GM19239 (cell line): Measurements from ENCODE around the gene DEPP1.

Experiments
- DNase-seq: peaks from one replicate; pipeline ENCODE4 v3.0.0; 2011; ENCODE audit warnings: low spot score; ENCODE audit not compliant: insufficient read length
- FAIRE-seq: peaks from 2 replicates; lab custom pipeline; 2011; peaks lifted over from hg19 to GRCh38; lab: Jason Lieb, UNC

The DEPP1 gene

DNA sequence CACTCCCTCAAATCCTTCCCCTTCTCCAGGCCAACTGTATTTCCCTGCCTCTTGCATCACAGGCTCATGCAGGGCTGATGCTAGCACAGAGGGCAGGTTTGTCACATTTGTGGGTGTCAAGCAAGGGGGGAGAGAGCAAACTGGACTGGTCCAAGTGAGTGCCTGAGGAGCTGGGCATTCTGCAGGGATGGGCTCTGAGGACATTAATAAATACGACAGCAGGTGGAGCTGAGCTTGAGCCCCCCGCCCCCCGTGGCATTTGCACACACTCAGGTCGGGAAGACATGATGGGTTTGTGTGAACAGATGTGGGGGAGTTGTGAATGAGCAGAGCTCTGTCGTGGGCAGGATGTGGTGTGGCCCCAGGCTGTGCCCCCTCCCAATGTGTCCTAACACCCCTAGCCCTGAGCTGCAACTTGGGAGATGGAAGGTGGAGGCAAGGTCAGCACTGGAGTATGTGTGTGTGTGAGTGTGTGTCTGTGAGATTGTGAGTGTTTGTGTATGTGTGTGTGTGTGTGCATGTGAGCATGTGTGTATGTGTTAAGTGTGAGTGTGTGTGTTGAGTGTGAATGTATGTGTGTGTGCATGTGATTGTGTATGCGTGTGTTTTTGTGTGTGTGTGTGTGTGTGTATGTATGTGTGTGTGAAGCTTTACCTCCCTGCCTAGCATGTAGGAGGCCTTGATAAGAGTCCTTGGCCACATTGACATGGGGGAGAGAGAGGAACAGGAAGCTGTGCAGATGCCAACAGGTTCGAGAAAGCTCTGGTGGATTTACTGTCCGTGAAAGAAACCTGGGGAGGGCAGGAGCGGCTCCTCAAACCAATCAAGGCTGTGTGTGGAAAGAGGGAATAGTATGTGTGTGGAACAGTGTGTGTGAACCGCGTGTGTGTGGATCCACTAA lies 9.9 kb downstream of the DEPP1 start:
- FAIRE-seq (no peak), DNase-seq (no peak)

DNA sequence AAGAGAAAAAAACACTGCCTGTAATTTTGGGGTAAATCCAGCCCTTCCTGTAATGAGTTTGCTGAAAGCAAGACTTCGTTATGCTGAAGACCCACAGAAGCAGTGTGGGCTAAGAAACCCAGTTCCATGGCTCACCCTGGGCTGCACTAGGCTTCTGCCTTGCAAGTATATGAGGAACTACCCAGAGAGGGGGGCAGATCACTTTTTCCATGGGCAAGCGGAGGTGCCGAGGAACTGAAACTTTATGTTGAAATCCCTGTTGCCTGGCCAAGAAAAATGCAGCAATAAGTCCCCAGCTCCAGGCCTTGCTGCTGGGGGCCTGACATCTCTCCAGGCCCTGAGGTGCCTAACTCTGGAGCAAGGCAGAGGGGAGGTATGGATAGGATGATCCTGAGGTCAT lies 10.5 kb downstream of the DEPP1 start:
- FAIRE-seq (peak; percentile 74), DNase-seq (no peak)

DNA sequence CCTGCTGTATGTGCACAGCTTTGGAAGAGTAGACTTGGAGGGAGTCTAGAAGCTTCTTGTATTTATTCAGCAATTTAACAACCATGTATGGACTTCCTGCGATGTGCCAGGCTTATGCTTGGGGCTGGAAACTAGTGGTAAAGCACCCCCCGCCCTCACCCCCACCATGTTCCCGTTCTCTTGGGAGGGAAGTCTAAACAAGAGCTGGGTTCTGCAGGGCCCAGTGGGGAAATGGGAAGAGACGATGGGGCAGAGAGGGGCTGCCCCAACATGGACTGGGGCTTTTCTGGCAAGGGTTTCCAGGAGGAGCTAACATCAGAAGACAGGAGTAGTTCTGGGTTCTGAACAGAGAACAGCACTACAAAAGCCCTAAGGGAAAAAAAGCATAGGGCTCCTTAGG lies 11.0 kb downstream of the DEPP1 start:
- DNase-seq = no peak
- FAIRE-seq = no peak

DNA sequence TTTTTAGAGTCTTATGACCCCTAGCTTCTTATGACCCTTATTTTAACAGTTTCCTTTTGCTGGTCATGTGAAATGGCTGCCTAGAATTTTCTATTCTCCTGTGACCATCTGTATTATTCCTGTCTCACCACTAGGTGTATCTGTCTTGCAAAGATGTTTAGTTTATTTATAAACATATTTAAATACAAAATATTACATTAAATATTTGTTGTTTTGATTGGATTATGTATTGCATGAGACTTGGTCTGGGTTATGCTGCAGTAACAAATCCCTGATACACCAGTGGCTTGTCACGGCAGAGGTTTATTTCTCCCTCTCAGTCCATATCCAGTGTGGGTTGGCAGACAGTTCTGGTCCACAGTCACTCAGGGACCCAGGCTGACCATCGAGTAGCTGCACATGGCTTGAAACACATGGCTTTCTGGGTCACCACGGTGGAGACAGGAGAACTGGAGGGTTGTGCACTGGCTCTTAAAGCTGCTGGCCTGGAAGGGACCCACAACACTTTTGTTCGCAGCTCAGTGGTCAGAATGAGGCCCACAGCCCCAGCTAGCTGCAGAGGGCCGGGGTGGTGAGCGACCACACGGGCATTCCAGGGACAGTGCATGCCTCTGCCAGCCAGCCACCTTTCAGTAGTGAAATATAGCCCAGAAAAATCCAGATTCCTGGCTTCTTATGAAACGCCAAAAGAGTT lies 11.6 kb downstream of the DEPP1 start:
- peak; percentile 57 for FAIRE-seq
- DNase-seq = no peak

DNA sequence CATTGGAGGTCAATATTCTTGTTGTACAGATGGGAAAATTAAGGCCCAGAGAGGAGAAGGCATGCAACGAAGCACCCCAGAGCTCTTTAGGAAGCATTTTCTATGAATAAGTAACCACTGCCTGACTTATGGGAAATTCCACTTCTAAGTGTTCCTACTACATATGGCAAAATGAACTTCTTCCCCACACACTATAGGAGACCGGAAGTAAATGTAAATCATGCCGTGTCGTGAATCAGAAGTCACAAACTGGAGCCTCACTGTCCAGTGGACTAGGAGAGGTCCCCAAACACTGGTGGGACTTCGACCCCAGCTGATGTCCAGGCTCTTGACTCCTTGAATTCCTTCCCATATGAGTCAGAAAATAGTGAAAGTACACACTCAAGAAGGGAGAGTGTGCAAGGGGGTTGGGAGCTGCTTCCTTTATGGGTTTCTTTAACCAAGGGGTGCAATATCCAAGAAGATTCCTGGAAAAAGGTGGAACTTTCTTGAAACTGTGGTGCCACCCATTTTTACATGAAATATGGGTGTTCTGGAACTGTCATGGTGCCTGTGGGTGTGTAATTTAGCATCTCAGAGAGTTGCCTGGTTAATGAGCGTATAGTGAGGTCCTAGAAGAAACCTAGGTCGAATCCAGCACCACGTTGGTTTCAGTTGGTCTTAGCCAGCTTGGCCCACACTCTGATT lies 12.3 kb downstream of the DEPP1 start:
- no peak for DNase-seq
- FAIRE-seq = no peak

DNA sequence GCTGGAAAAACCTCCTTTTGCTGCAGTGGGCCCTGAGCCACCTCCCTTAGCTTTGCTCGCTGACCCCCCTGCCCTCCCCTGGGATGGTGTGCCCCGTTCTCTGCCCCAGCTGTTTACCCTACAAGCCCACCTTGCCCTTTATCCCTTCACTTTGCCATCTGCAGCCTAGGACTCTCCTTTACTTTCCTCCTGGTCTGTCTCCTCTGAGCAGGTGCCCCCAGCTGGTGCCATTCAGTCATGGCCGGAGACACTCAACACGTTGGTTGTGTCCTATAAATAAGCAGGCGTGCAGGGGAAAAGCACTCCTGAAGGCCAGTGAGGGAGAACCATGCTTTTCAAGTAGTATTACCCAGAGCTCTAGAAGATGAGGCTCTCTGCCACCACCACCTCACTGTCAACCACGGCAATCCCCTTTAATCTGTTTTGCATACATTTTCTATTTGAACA lies 12.9 kb downstream of the DEPP1 start:
- FAIRE-seq (peak; percentile 96), DNase-seq (no peak)

DNA sequence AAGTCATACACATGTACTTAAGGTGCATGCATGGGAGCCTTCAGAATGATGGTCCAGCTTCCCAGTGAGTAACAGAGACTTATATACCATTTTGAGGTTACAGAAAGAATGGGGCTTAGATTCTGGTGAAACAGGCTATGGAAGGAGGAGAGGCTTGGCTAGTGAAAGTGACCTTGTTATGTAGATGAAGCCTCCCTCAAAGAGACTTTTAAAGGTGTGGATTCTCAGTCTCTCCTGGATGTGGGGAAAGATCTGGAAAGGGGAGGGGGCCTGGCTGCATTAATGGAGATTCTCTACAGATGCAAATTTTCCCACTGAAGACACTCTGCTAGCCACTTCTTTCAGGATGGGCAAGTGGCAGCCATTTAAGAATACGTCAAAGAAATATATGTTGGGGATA lies 13.5 kb downstream of the DEPP1 start:
- no peak for DNase-seq
- no peak for FAIRE-seq

DNA sequence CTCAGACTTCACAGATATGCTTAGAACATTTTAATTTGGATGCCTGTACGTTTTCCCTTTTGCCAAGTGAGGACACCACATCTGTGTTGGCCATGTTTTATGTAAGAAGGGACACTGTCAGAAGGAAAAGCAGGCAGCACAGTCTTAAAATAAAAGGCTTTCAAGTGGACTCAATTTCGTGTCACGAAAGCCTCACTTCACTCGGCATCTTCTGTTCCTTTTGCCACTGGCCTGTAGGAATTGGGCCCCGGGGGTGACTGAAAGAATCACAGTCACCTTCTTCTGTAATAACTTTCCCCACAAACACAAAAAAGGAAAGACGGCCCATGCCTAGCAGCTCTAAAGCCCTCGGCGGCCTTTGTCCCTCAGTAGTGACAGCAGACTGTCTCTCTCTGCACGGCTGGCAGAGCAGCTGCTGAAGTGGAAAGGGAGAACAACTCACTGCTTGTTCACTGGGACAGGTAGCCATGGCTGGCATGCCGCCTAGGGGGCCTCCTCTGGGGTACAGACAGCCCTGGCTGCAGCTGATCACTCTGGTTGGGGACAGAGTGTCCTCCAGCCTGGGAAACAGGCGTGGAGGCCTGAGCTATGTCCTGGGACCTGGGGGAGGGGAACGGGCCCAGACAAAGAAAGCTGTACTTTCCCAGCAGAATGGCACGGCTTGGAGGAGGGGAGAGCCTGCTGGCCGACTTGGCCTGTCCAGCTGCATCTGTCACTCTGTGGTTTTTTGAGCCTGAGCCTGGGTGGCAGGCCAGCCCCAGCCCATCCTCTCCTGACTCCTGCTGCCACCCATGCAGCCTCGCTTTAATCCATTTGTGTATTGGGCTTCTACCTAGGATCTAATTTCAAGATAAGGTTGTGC lies 14.6 kb downstream of the DEPP1 start:
- DNase-seq (no peak), FAIRE-seq (peak; percentile 89)

DNA sequence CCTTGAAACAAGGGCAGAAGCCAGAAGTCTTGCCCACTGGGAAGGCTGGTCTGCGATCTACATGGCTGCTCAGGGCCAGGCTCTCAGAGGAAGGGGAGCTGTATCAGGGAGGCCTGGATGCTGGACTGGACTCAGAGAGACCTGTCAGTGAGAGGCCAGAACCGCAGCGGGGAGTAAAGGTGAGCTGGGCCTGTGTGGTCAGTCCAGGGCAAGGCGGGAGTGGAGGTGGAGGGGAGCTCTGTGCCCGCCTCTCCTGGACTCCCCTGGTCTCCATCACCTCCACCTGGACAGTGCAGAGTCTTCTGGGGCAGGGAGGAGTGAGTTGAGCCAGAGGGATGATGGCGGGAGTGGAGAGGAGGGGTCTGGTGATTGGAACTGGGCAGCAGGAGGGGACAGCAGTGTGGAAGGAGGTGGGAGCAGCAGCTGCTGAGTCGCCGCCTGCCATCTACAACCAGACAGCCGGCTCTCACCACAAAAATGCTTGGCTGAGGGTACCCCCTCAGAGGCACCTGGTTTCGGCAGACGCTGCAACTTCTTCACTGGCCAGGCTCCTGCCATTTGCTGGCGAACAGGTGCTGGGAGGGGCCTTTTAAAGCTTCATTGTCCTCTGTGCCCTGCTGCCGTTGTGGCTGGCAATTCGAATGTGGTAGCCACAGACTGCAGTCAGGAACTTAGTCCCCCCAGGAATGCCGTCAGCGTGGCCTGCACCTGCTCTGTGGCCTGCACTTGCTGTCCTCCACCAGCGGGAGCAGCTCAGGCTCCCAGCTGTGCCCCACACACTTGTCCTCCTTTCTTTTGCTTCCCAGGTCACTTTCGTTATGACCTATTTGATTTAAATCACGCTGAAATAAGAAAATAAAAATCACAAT lies 15.5 kb downstream of the DEPP1 start:
- FAIRE-seq (peak; percentile 23), DNase-seq (no peak)

DNA sequence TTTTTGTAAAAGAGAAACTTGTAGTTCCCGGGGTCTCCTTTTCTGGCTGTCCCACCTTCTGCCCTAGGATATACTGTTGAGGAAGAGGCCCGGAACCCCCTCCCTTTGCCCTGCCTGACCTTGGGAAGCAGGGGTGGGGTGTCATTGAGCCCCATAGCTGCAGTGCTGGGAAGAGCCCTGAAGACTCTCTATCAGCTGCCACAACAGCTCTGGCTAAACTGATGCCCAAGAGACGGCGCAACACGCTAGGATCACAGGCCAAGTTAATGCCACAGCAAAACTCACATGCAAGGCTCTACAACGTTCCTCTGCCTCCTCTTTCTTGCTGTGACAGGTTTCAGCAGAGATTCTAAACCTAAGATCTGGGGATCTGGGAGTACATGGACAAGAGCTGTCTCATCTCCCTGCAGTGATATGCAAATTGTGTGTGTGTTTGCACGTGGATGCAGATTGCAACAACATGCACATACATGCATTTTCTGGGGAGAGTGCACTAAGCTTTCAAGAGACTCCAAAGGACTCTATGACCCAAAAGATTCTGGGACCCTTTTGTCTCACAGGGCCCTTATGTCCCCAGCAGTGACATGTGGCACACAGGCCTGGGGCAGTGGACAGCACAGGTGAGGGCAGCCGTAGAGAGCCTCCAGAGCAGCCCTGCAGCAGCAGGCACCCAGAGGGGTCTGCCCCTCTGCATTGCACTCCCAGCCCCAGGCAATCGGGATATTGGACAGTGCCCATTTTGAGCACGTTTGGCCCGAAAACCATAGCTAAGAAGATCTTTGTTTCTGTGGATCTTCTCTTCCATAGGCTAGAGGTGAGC lies 16.5 kb downstream of the DEPP1 start:
- DNase-seq (no peak), FAIRE-seq (no peak)

DNA sequence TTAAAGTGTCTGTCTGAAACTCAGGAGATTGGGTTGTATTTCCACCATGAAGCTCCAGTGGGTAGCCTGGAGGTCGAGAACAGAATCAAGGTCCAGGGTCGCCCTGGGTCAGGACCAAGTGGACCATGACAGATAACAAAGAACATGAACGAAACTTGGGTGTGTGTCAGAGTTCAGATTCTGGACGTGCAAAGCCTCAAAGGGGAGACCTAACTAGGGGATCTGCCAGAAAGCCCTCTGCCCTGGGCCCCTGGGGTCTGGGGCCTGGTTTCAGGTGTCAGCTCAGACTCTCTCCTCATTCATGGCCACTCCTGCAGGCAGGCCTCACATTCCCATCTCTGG lies 17.4 kb downstream of the DEPP1 start:
- DNase-seq (no peak), FAIRE-seq (peak; percentile 63)

DNA sequence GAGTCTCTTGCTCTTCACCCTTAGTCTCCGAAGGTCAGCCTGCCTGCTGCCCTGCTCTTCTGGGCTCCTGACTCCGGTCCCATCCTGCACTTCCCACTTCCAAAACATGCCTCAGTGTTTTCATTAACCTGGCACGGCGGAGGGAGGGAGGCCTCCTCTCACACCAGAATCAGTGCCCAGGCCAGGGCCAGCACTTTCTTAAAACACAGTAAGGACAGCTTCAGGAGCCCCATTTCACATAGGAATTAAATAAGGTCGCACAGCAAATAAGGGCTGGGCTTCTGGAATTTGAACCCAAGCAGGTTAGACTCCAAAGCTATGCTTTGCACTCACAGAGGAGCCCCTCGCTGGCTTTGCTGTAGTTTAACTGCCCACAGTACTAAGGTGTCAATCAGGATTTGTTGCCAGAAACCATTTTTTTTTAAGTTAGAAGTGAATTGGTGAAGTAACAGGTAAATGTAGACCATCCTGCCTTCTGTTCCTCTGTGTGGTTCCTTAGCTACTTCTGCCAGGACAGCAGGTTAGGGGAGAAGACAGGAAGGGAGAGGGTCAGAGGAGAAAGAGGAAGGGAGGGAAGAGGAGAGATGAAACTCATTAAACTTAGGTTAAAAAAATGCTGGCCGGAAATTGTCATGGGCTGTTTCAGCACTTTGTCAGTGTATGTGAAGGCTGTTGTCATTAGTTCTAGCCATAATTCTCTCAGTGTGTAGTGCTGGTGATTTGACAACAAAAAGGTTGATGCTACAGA lies 18.0 kb downstream of the DEPP1 start:
- DNase-seq (no peak), FAIRE-seq (peak; percentile 21)

DNA sequence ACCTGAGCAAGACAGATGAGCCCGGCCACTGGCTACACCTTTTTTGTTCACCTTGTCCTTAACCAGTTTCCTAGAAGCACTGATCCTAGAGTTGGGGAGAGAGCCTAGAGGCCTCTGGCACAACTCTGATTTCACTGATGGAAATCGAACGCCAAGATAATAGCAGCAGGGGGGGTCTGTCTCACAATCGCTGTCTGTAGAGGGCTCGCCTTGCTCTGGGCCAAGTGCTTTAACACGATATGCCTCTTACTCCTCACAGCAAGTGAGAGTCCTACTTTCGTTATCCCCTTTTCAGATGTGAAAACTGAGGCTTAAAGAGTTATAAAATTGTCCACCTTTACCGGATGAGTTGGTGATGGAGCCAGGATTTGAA lies 18.5 kb downstream of the DEPP1 start:
- DNase-seq (no peak), FAIRE-seq (no peak)

DNA sequence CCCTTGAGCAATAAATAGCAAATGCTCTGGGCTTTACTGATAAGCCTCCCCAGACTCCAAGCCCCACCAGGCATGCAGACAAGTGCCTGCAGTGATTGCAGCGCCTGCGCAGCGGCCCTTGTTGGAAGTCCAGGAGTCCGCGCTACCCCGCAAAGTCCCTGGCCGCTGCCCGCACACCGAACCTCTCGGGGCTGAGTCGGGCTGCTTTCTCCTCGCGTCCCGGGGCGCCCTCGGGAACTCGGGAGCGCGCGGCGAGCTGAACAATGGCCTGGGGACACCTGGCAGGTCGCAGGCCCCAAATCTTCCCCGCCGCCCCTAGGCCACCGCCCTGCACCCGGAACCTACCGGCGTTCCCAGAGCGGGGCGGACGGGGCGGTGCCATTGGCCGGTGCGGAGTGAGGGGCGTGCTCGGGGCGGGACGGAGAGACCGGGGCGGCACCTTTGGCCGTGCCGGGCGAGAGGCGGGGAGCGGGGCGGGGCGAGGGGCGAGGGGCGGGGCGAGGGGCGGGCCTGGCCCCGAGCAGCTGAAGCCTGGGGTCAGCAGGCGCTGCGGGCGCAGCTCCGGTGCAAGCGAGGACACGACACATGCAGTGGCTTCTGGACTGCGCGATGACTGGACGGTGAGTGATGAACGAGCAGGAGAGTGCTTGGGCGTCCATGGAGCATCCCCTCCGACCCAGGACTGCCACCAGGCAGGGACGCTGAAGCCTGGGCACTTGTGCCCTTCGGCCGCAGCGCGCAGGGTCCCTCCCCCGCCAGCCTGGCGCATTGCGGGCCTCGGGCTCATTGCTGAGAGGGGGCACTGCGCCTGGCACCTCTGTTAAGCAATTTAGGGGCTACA lies 19.1 kb downstream of the DEPP1 start, which contains the start of gene RASSF4:
TSS of gene RASSF4 (plus strand) at position 556 of the 841 bp plus-strand sequence. CDS start 10,401 bp downstream, outside the sequence.
- DNase-seq = peak; percentile 90
- peak; percentile 85 for FAIRE-seq

DNA sequence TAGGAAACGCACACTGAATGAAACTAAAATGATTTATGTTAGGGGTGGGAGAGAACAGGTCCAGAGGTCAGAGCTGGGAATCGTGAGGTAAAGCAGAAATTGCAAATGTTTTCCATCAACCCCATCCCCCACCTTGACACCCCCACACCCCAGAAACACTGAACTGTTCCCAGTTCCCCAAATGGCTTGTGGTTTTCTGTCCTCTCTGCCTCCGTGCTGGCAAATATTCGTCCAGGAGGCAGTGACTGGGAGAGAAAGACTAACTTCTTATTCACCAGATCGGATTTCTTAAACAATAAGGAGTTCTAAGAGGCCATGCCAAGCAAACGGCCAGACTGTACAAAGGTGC lies 19.7 kb downstream of the DEPP1 start:
- DNase-seq (no peak), FAIRE-seq (no peak)

DNA sequence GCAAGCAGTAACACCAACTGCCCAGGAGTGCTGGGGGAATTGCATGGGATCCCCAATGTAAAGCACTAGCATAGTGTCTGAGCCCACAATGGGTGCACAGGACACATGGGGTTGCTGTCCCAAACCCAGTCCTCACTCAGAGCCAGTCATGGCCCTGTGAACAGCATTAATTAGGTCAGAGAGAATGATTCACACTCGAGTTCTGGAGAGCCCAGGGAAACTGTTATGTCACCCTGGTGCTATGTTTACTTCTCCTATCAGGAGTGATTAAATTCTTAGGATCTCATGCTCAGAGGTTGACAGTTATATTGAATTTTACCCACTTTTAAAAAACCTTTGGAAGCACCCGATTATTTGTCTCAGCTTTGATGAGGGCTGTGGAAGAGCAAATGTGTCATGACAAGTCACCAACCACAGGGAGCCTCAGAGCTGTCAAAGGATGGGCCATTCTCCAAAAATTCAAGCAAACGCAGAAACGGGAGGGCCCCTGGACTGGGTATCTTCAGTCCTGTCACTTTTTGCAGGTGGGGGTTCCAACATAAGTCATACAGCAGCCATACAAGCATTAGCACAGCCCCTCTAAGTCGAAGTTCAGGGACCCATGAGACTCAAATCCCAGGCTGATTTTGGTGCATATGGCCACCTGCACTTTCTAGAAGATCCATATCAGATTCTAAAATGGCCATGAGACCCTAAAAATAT lies 20.3 kb downstream of the DEPP1 start:
- no peak for FAIRE-seq
- DNase-seq = no peak
